Measurements from ENCODE around the gene EMC10.

DNA sequence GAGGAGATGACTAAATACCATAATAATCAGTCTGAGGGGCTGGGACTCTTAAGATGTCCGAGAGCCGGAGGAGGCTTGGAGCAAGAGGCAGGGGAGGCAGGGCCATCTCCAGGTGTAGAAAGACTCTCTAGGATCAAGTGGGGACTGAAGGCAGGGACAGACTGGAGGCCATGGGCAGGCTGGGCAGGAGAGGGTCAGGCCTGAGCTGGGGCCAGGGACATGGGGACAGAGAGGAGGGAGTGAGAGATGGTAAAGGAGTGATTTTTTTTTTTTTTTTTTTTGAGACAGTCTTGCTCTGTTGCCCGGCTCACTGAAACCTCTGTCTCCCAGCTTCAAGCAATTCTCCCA is 32.5 kb downstream of the EMC10 start:
- TF ChIP-seq, protein P1, sequence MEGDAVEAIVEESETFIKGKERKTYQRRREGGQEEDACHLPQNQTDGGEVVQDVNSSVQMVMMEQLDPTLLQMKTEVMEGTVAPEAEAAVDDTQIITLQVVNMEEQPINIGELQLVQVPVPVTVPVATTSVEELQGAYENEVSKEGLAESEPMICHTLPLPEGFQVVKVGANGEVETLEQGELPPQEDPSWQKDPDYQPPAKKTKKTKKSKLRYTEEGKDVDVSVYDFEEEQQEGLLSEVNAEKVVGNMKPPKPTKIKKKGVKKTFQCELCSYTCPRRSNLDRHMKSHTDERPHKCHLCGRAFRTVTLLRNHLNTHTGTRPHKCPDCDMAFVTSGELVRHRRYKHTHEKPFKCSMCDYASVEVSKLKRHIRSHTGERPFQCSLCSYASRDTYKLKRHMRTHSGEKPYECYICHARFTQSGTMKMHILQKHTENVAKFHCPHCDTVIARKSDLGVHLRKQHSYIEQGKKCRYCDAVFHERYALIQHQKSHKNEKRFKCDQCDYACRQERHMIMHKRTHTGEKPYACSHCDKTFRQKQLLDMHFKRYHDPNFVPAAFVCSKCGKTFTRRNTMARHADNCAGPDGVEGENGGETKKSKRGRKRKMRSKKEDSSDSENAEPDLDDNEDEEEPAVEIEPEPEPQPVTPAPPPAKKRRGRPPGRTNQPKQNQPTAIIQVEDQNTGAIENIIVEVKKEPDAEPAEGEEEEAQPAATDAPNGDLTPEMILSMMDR (IDR thresholded peaks at IDR 0.05), result no peak
- TF ChIP-seq POLR2A (IDR thresholded peaks at IDR 0.05), result no peak
- TF ChIP-seq EP300 (IDR thresholded peaks at IDR 0.05), result no peak
